Measurements from ENCODE around the gene NUDT22.

Gene NUDT22

GRCh38 chr11:64247729-64248531 is 21.9 kb downstream of the NUDT22 start:
- H3K4me1 ChIP-seq (ENCODE audit: insufficient read depth, low read length, severe bottlenecking) = peaks cover 58% of the 10 kb centered on the region
- H3K27me3 ChIP-seq (ENCODE audit: insufficient read depth, low read length) = no peaks in the 10 kb centered on the region
- 0 out of 2 replicates have a peak, but pooled peaks cover 3% of the 10 kb centered on the region for H3F3A ChIP-seq (ENCODE audit: insufficient read depth, low read length)
- no peaks in the 10 kb centered on the region for H3K9me2 ChIP-seq (ENCODE audit: low read depth, low read length)
- TF ChIP-seq CTCF (IDR thresholded peaks at IDR 0.05; ENCODE audit: low read length) = no peak
- TF ChIP-seq EZH2 (IDR thresholded peaks at IDR 0.05; ENCODE audit: borderline replicate concordance, low read length) = no peak
- peak overlapping the region; percentile 80 for H3K27ac ChIP-seq (ENCODE audit: low read depth, low read length, poor library complexity, severe bottlenecking)
- H3K79me2 ChIP-seq (ENCODE audit: insufficient read depth, low read length) = no peaks in the 10 kb centered on the region; the same call in 1 of the 2 replicates
- H3K9ac ChIP-seq (ENCODE audit: low read length) = peak overlapping the region; percentile 78
- peak overlapping the region; percentile 49; the same call in 1 of the 2 replicates for H2AFZ ChIP-seq (ENCODE audit: low read length)
- H3K9me3 ChIP-seq (ENCODE audit: low read length) = no peaks in the 10 kb centered on the region
- H3K4me3 ChIP-seq (ENCODE audit: low read depth, low read length, poor library complexity, severe bottlenecking) = peak overlapping the region; percentile 70
- peaks cover 20% of the 10 kb centered on the region; the same call in 1 of the 2 replicates for H3K36me3 ChIP-seq (ENCODE audit: insufficient read depth, low read length)
- no peaks in the 10 kb centered on the region for H4K20me1 ChIP-seq (ENCODE audit: insufficient read depth, low read length)
- peak overlapping the region; percentile 95 for H3K4me2 ChIP-seq (ENCODE audit: low read length)

- no peak overlapping the region for H3K27ac ChIP-seq (ENCODE audit: low read depth, low read length, poor library complexity, severe bottlenecking)
- no peaks in the 10 kb centered on the region for H3K9me2 ChIP-seq (ENCODE audit: low read depth, low read length)
- no peaks in the 10 kb centered on the region for H3K9me3 ChIP-seq (ENCODE audit: low read length)
- H3K4me2 ChIP-seq (ENCODE audit: low read length) = no peak overlapping the region
- peaks cover 56% of the 10 kb centered on the region for H3K4me1 ChIP-seq (ENCODE audit: insufficient read depth, low read length, severe bottlenecking)
- H3K4me3 ChIP-seq (ENCODE audit: low read depth, low read length, poor library complexity, severe bottlenecking) = no peak overlapping the region
- no peaks in the 10 kb centered on the region for H3K27me3 ChIP-seq (ENCODE audit: insufficient read depth, low read length)
- H3K79me2 ChIP-seq (ENCODE audit: insufficient read depth, low read length) = no peaks in the 10 kb centered on the region; the same call in 1 of the 2 replicates
- H3K36me3 ChIP-seq (ENCODE audit: insufficient read depth, low read length) = peaks cover 13% of the 10 kb centered on the region; the same call in 1 of the 2 replicates
- no peaks in the 10 kb centered on the region for H4K20me1 ChIP-seq (ENCODE audit: insufficient read depth, low read length)
- TF ChIP-seq CTCF (IDR thresholded peaks at IDR 0.05; ENCODE audit: low read length) (no peak), EZH2 (IDR thresholded peaks at IDR 0.05; ENCODE audit: borderline replicate concordance, low read length) (no peak)
- no peak overlapping the region for H3K9ac ChIP-seq (ENCODE audit: low read length)
- no peak overlapping the region for H2AFZ ChIP-seq (ENCODE audit: low read length)
- 0 out of 2 replicates have a peak, but pooled peaks cover 3% of the 10 kb centered on the region for H3F3A ChIP-seq (ENCODE audit: insufficient read depth, low read length)
These were observed 22.5 kb downstream of the NUDT22 start for GRCh38 chr11:64248578-64248977.

- Histone ChIP-seq H3K4me1 (ENCODE audit: insufficient read depth, low read length, severe bottlenecking) (peaks cover 51% of the 10 kb centered on the region), H3K27ac (ENCODE audit: low read depth, low read length, poor library complexity, severe bottlenecking) (no peak overlapping the region), H3K9ac (ENCODE audit: low read length) (no peak overlapping the region), H3K27me3 (ENCODE audit: insufficient read depth, low read length) (no peaks in the 10 kb centered on the region), H3K79me2 (ENCODE audit: insufficient read depth, low read length) (no peaks in the 10 kb centered on the region; the same call in 1 of the 2 replicates), H4K20me1 (ENCODE audit: insufficient read depth, low read length) (no peaks in the 10 kb centered on the region), H3K36me3 (ENCODE audit: insufficient read depth, low read length) (peaks cover 9% of the 10 kb centered on the region; the same call in 1 of the 2 replicates), H3K4me2 (ENCODE audit: low read length) (no peak overlapping the region), H3K9me2 (ENCODE audit: low read depth, low read length) (no peaks in the 10 kb centered on the region), H3K4me3 (ENCODE audit: low read depth, low read length, poor library complexity, severe bottlenecking) (no peak overlapping the region), H3K9me3 (ENCODE audit: low read length) (no peaks in the 10 kb centered on the region), H2AFZ (ENCODE audit: low read length) (no peak overlapping the region), H3F3A (ENCODE audit: insufficient read depth, low read length) (0 out of 2 replicates have a peak, but pooled peaks cover 3% of the 10 kb centered on the region)
- TF ChIP-seq CTCF (IDR thresholded peaks at IDR 0.05; ENCODE audit: low read length) (no peak), EZH2 (IDR thresholded peaks at IDR 0.05; ENCODE audit: borderline replicate concordance, low read length) (no peak)
These were observed 23.0 kb downstream of the NUDT22 start for GRCh38 chr11:64249038-64249437.

All from OCI-LY1 (cell line).